IMR-90 (cell line): ENCODE data around the gene APP. TPM values are rescaled to one million over a fixed set of nuclear protein-coding genes. Genes with fewer than 3 reads are reported as not detected.

ENCODE experiments used
- ATAC-seq: fragments of 200-7000 bp; cut with Tn5 transposase; 2 replicates; pipeline ENCODE4 v1.9.1; 2020; ENCODE audit warnings: low read depth, mild to moderate bottlenecking, moderate library complexity
- BruUV-seq: library from RNA; stranded (reverse); fragments of 400-500 nt; replicated peaks from 2 replicates; lab custom pipeline; 2021; lab: Mats Ljungman, UMichigan
- CTCF ChIA-PET: fragments of 300-600 bp; formaldehyde crosslinking; extraction: SDS; loops from one replicate; lab custom pipeline; 2021; ENCODE audit warnings: antibody characterized with exemption; lab: Yijun Ruan, JAX
- POLR2A ChIA-PET: fragments of 300-600 bp; sonication (Branson Sonifier 250); formaldehyde crosslinking; loops from one replicate; lab custom pipeline; 2022; ENCODE audit warnings: antibody characterized with exemption; ENCODE audit not compliant: unreplicated experiment; lab: Charles Lee
- DNase-seq: peaks from one replicate; pipeline ENCODE4 v3.0.0; 2013
- H2AFZ ChIP-seq: replicated peaks from 2 replicates; pipeline ENCODE3; 2013; ENCODE audit warnings: low read length, mild to moderate bottlenecking; ENCODE audit not compliant: poor library complexity
- H2AK5ac ChIP-seq: 2 replicates; pipeline ENCODE4 v1.6.1; 2013; ENCODE audit warnings: low read depth, low read length, inconsistent platforms
- H2AK9ac ChIP-seq: replicated peaks from 2 replicates; pipeline ENCODE3; 2013; ENCODE audit warnings: mild to moderate bottlenecking, low read depth, low read length, moderate library complexity; ENCODE audit not compliant: poor library complexity
- H2BK120ac ChIP-seq: 2 replicates; pipeline ENCODE4 v1.6.1; 2013; ENCODE audit warnings: low read depth, low read length, inconsistent platforms
- H2BK15ac ChIP-seq: 3 replicates; pipeline ENCODE4 v1.6.1; 2013; ENCODE audit warnings: low read depth, low read length, inconsistent platforms
- H2BK20ac ChIP-seq: 2 replicates; pipeline ENCODE4 v1.6.1; 2013; ENCODE audit warnings: low read depth, mild to moderate bottlenecking, inconsistent platforms, low read length, moderate library complexity
- H2BK5ac ChIP-seq: 2 replicates; pipeline ENCODE4 v1.6.1; 2013; ENCODE audit warnings: mild to moderate bottlenecking, low read depth, low read length, inconsistent platforms; ENCODE audit not compliant: poor library complexity, severe bottlenecking
- H3K14ac ChIP-seq: replicated peaks from 2 replicates; pipeline ENCODE4 v1.6.1; 2013; ENCODE audit warnings: low read depth, low read length, inconsistent platforms
- H3K18ac ChIP-seq: 2 replicates; pipeline ENCODE4 v1.6.1; 2013; ENCODE audit warnings: low read depth, low read length, control low read depth
- H3K23ac ChIP-seq: 2 replicates; pipeline ENCODE4 v1.6.1; 2013; ENCODE audit warnings: low read depth, low read length, inconsistent platforms
- H3K27ac ChIP-seq: 2 replicates; pipeline ENCODE4 v1.5.1; 2013; ENCODE audit warnings: mild to moderate bottlenecking, control low read depth, low read length; ENCODE audit not compliant: insufficient read depth
- H3K27me3 ChIP-seq: 2 replicates; pipeline ENCODE4 v1.6.1; 2013; ENCODE audit warnings: low read length; ENCODE audit not compliant: control insufficient read depth, insufficient read depth
- H3K36me3 ChIP-seq: 2 replicates; pipeline ENCODE4 v1.6.1; 2013; ENCODE audit warnings: low read length, mixed read lengths; ENCODE audit not compliant: control insufficient read depth, insufficient read depth
- H3K4ac ChIP-seq: 2 replicates; pipeline ENCODE4 v1.6.1; 2013; ENCODE audit warnings: low read depth, low read length, inconsistent platforms
- H3K4me1 ChIP-seq: 2 replicates; pipeline ENCODE4 v1.6.1; 2013; ENCODE audit warnings: low read length, mixed read lengths; ENCODE audit not compliant: control insufficient read depth, insufficient read depth
- H3K4me2 ChIP-seq: 2 replicates; pipeline ENCODE4 v1.6.1; 2013; ENCODE audit warnings: low read depth, mild to moderate bottlenecking, control low read depth, low read length, moderate library complexity
- H3K4me3 ChIP-seq: 2 replicates; pipeline ENCODE4 v1.5.1; 2013; ENCODE audit warnings: low read depth, mild to moderate bottlenecking, control low read depth, low read length, moderate library complexity; ENCODE audit not compliant: insufficient read depth
- H3K56ac ChIP-seq: 2 replicates; pipeline ENCODE4 v1.6.1; 2013; ENCODE audit warnings: low read length, inconsistent platforms; ENCODE audit not compliant: insufficient read depth; ENCODE audit errors: extremely low read depth
- H3K79me1 ChIP-seq, 2 experiments: 2 replicates each; pipeline ENCODE4 v1.6.1; 2013; ENCODE audit warnings: low read length in 2 of 2, inconsistent platforms in 1 of 2, low read depth in 1 of 2
- H3K9ac ChIP-seq: 2 replicates; pipeline ENCODE4 v1.6.1; 2013; ENCODE audit warnings: low read depth, low read length, control low read depth
- H3K9me1 ChIP-seq: 2 replicates; pipeline ENCODE4 v1.6.1; 2013; ENCODE audit warnings: low read length, inconsistent platforms; ENCODE audit not compliant: insufficient read depth
- H3K9me3 ChIP-seq: 2 replicates; pipeline ENCODE4 v1.6.1; 2013; ENCODE audit warnings: low read length; ENCODE audit not compliant: control insufficient read depth, insufficient read depth
- H4K20me1 ChIP-seq: 2 replicates; pipeline ENCODE4 v1.6.1; 2013; ENCODE audit warnings: low read length, inconsistent platforms; ENCODE audit not compliant: insufficient read depth
- H4K5ac ChIP-seq: 2 replicates; pipeline ENCODE4 v1.6.1; 2013; ENCODE audit warnings: mild to moderate bottlenecking, low read depth, low read length, control low read depth
- H4K8ac ChIP-seq, 2 experiments: 2 replicates each; pipeline ENCODE4 v1.6.1; 2013; ENCODE audit warnings: low read depth in 2 of 2, low read length in 2 of 2, control low read depth in 1 of 2, inconsistent platforms in 1 of 2
- H4K91ac ChIP-seq: 2 replicates; pipeline ENCODE4 v1.6.1; 2013; ENCODE audit warnings: low read depth, low read length, inconsistent platforms; ENCODE audit not compliant: insufficient read depth
- BHLHE40 ChIP-seq: fragments of 150-350 bp; IDR thresholded peaks from 2 replicates; pipeline ENCODE4 v1.6.1; 2016; ENCODE audit warnings: mild to moderate bottlenecking, low read depth, low read length
- CEBPB ChIP-seq: IDR thresholded peaks from 2 replicates; pipeline ENCODE4 v1.6.1; 2012; ENCODE audit warnings: low read depth, low read length, improper control_type of control experiment
- CHD1 ChIP-seq: IDR thresholded peaks from 2 replicates; pipeline ENCODE4 v1.6.1; 2012; ENCODE audit warnings: low read depth, low read length, improper control_type of control experiment
- CTCF ChIP-seq: conservative IDR thresholded peaks from 2 replicates; pipeline ENCODE4 v1.5.1; 2012; ENCODE audit warnings: mild to moderate bottlenecking, low read depth, low read length, improper control_type of control experiment
- FOS ChIP-seq: fragments of 150-350 bp; IDR thresholded peaks from 2 replicates; pipeline ENCODE4 v1.6.1; 2016; ENCODE audit warnings: low read depth, low read length
- MAFK ChIP-seq: IDR thresholded peaks from 2 replicates; pipeline ENCODE4 v1.6.1; 2012; ENCODE audit warnings: low read depth, low read length, improper control_type of control experiment
- MAZ ChIP-seq: IDR thresholded peaks from 2 replicates; pipeline ENCODE4 v1.6.1; 2012; ENCODE audit warnings: low read depth, mild to moderate bottlenecking, low read length, improper control_type of control experiment, moderate library complexity, borderline replicate concordance
- MXI1 ChIP-seq: IDR thresholded peaks from 2 replicates; pipeline ENCODE4 v1.6.1; 2012; ENCODE audit warnings: low read depth, mild to moderate bottlenecking, low read length, moderate library complexity, borderline replicate concordance
- NFE2L2 ChIP-seq: fragments of 150-350 bp; IDR thresholded peaks from 2 replicates; pipeline ENCODE4 v1.6.1; 2016; ENCODE audit warnings: low read depth, mild to moderate bottlenecking, low read length
- POLR2A ChIP-seq: IDR thresholded peaks from 2 replicates; pipeline ENCODE4 v1.6.1; 2012; ENCODE audit warnings: mild to moderate bottlenecking, low read depth, low read length
- RAD21 ChIP-seq: IDR thresholded peaks from 2 replicates; pipeline ENCODE4 v1.6.1; 2012; ENCODE audit warnings: low read length, improper control_type of control experiment
- RCOR1 ChIP-seq: IDR thresholded peaks from 2 replicates; pipeline ENCODE4 v1.6.1; 2012; ENCODE audit warnings: mild to moderate bottlenecking, low read length, improper control_type of control experiment; ENCODE audit not compliant: insufficient replicate concordance
- RFX5 ChIP-seq: IDR thresholded peaks from 2 replicates; pipeline ENCODE4 v1.8.0; 2012; ENCODE audit warnings: low read depth, mild to moderate bottlenecking, low read length, moderate library complexity
- SMC3 ChIP-seq: fragments of 150-350 bp; IDR thresholded peaks from 2 replicates; pipeline ENCODE4 v1.6.1; 2016; ENCODE audit warnings: low read depth, mild to moderate bottlenecking, antibody characterized with exemption, low read length, moderate library complexity
- USF2 ChIP-seq: fragments of 150-350 bp; IDR thresholded peaks from 2 replicates; pipeline ENCODE4 v1.6.1; 2017; ENCODE audit warnings: mild to moderate bottlenecking, antibody characterized with exemption, low read length, low read depth
- WGBS, 2 experiments: methylation state at CpG; one replicate each; pipeline versions ENCODE4 v1.1.5 to v1.1.7; 2013; ENCODE audit warnings: missing lambda C conversion rate in 2 of 2; ENCODE audit not compliant: insufficient read length in 1 of 2; ENCODE audit errors: extremely low coverage in 2 of 2; 5-methylcytosine and 5-hydroxymethylcytosine counted together
- dilution Hi-C: fragments of 300-500 bp; cut with HindIII; formaldehyde crosslinking; loops from one replicate; pipeline ENCODE4 v1.14.3; 2018; ENCODE audit warnings: low sequenced_read_pairs; ENCODE audit not compliant: unreplicated experiment
- in situ Hi-C: fragments of 300-500 bp; cut with MboI; formaldehyde crosslinking; loops from 3 replicates; pipeline ENCODE4 v1.14.3; 2019; ENCODE audit warnings: low sequenced_read_pairs, inconsistent platforms, mixed read lengths
- intact Hi-C: fragments of 100-400 bp; cut with micrococcal nuclease; formaldehyde crosslinking; loops from 2 replicates; pipeline ENCODE4 v1.10.0; 2022
- polyA plus RNA-seq, 3 experiments: library from polyadenylated mRNA; depleted of rRNA; stranded (reverse); fragments of >200 nt; gene quantifications; 2 replicates each; pipeline ENCODE4 v1.2.3, GENCODE V29; 2012; ENCODE audit warnings: low replicate concordance in 1 of 3
- total RNA-seq: library from RNA; depleted of rRNA; stranded (reverse); fragments of >200 nt; gene quantifications from 2 replicates; pipeline ENCODE4 v1.2.3, GENCODE V29; 2012
- TF ChIP-seq, protein P1 (sequence below): fragments of 150-350 bp; IDR thresholded peaks from 2 replicates; pipeline ENCODE4 v1.6.1; 2016; ENCODE audit warnings: low read depth, mild to moderate bottlenecking, low read length, moderate library complexity, borderline replicate concordance

APP gene
- total and polyA plus RNA-seq, 2 of the 4 experiments (the other 2 are of a cell fraction) = 191 to 530 TPM

DNA sequence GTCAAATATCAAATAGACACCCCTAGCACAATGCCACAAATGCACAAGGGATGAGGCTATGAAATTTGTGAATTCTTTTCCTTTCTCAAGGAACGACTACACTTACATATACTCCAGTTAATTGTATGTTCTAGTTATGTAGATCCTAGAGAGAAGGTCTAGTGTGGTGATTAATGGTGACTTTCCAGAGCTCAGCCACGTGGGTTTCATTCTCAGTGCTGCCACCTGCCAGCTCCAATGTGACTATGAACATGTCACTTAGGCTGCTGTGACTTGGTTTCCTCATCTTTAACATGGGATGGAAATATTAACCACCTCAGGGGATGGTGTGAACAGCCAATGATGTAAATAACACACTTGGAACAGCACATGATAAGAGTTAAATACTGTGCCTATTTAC, 138.3 kb downstream of the APP start:
- Histone ChIP-seq H2AK9ac (no peak overlapping the region), H3K4ac (no peak overlapping the region), H3K56ac (no peak overlapping the region), H3K9ac (no peak overlapping the region), H3K4me1 (no peaks in the 10 kb centered on the region), H3K23ac (no peak overlapping the region), H4K91ac (no peak overlapping the region), H3K36me3 (peaks cover 16% of the 10 kb centered on the region), H2AFZ (no peak overlapping the region), H4K5ac (no peak overlapping the region), H2BK20ac (no peak overlapping the region), H3K79me1 (peaks cover 36 to 64% of the 10 kb centered on the region in 2 experiments), H3K18ac (no peak overlapping the region), H4K20me1 (peaks cover 4% of the 10 kb centered on the region; the same call in 1 of the 2 replicates), H2BK15ac (no peak overlapping the region), H2BK120ac (no peak overlapping the region), H3K9me3 (no peaks in the 10 kb centered on the region), H3K4me2 (no peak overlapping the region), H3K27me3 (no peaks in the 10 kb centered on the region), H4K8ac (no peak overlapping the region), H3K14ac (no peak overlapping the region), H3K27ac (no peak overlapping the region), H2AK5ac (no peak overlapping the region), H2BK5ac (no peak overlapping the region), H3K4me3 (no peak overlapping the region), H3K9me1 (peaks cover 4% of the 10 kb centered on the region; the same call in 1 of the 2 replicates)
- ChIA-PET CTCF (interaction anchor here (0.6 to 1.4 kb wide), 2 partner anchors 136 to 307 kb away, joined by 5 to 11 read pairs; no protein-coding TSS in a partner anchor), POLR2A (no interaction called here)
- BruUV-seq = no TSS peak
- in situ Hi-C loops = no loop called here
- WGBS, 2 experiments = no CpG with 5 or more reads among the region's 2 CpGs
- intact Hi-C loops = no loop called here
- ATAC-seq = no peak
- dilution Hi-C loops = no loop called here
- TF ChIP-seq CTCF (no peak), MXI1 (no peak), POLR2A (no peak), CEBPB (no peak), BHLHE40 (no peak), USF2 (no peak), RAD21 (no peak), CHD1 (no peak), MAZ (no peak), SMC3 (no peak), RCOR1 (no peak), MAFK (no peak), FOS (no peak), RFX5 (no peak), NFE2L2 (no peak)
- TF ChIP-seq, protein P1, sequence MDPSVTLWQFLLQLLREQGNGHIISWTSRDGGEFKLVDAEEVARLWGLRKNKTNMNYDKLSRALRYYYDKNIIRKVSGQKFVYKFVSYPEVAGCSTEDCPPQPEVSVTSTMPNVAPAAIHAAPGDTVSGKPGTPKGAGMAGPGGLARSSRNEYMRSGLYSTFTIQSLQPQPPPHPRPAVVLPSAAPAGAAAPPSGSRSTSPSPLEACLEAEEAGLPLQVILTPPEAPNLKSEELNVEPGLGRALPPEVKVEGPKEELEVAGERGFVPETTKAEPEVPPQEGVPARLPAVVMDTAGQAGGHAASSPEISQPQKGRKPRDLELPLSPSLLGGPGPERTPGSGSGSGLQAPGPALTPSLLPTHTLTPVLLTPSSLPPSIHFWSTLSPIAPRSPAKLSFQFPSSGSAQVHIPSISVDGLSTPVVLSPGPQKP = no peak
- no peak for DNase-seq
